Stimulated activated CD8-positive, alpha-beta memory T cell treated with anti-CD3 and anti-CD28 coated beads, Interleukin-4, amount 100 ng/mL, for 24 hours (primary cell): ENCODE data around the gene REC114.

Source experiments
- DNase-seq: peaks from one replicate; pipeline ENCODE4 v3.0.0-alpha.2; 2020; ENCODE audit warnings: low read depth

Gene REC114

DNA sequence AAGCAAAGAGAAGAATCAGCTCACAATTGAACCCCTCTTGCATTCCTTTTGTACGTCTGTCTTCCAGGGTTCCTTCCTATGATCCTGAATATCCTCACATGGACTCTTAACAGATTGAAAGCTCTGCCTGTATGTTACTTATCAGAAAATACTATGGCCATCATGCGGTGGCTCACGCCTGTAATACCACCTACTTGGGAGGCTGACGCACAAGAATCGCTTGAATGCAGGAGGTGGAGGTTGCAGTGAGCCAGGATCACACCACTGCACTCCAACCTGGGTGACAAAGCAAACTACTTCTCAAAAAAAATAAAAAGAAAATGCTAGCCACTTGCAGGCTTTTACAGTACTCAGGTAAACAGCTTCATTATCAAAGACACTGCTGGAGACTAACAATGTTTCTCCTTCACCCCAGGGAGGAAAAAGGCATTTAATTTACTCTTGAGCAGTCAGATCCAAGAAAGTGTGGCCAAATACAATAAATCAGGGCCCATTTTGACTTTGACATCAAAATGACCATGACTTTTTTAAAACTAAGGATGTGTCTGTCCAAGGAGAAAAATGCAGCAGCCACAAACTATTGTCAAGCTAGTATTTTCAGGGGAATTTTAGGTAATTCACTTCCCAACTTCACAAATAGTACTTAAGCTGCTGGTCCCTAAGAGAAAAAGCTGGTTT lies 162.9 kb downstream of the REC114 start:
- no peak for DNase-seq

DNA sequence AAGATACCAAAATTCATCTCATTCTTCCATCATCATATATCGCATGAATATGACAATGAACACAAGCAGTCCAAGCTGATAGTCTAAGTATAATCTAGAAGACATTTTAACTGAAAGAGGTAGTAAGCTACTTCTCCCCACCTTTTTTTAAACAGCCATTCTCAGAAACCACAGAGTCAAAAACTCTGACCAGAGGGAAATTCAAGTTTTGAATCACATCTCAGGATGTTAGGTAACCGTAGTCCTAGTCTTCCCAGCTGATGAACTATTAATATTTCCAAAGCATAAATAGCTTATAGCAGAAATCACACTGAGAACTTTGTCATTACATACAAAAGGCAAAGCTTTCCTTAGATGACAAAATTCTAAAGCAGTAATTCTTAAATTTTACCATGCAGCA lies 164.4 kb downstream of the REC114 start:
- DNase-seq, result no peak

DNA sequence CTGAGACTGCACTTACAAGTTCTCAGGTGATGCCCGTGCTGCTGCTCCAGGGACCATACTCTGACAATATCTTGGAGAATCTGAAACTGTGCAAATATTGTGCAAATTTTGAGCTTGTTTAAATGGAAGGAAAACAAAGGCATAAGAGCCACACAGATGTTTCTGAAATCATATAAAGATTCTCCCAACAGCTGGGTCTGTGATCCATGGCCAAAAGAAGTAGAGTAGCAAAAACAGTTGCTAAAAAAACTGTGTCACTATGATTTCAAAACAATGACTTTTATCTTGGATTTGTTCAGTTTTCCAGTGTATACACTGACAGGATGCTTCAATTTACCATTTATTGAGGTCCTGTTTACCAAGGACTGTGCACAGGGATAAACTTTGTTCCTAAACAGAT lies 164.9 kb downstream of the REC114 start:
- DNase-seq, result no peak

DNA sequence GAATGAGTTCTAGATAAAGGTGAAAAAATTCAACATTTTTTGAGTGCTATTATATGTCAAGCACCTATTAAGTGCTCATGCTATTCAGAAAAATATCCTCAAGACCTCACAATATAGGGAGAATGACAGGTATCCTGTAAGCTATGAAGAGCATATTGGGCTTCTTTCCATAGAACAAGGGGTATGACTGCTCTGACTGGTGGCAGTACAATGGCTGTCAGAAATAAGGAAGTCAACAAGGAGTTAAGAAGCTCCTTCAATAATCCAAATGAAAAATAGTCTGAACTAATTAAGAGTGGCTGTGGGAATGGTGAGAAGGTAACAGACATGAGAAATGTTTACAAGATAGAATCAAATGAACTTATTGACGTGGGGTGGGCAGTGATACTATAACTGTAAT lies 165.5 kb downstream of the REC114 start:
- DNase-seq, result no peak

DNA sequence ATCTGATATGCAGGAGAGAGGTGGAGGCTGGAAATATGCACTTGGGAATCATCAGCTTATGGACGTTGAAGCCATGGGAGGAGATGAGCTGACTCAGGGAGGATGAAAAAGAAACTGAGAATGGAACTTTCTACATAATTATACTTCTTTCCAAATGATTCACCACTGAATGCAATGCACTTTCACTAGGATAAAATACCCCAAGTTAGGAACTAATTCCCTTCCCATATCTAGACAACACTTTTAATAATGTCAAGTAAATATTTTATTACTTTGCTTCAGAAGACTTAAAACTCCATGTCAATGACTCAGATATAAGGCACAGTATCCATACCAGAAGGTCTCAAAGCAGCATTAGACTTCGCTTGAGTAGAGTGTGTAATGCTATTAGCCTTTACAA lies 166.0 kb downstream of the REC114 start:
- DNase-seq, result no peak
